Measurements from ENCODE around the gene RFX7. TPM values are rescaled to one million over a fixed set of nuclear protein-coding genes. Genes with fewer than 3 reads are reported as not detected.

RFX7 gene
- total RNA-seq, 1 experiment from 2014 or later = 34.4 TPM

- no peaks in the 10 kb centered on the region for H3K27me3 ChIP-seq (replicated peaks; ENCODE audit: insufficient read depth, low read depth, low read length, poor library complexity)
- intact Hi-C loops (cut with micrococcal nuclease; ENCODE audit: unreplicated experiment) = no loop called here
- ChIA-PET CTCF (no interaction called here), POLR2A (ENCODE audit: low non-redundant PET) (no interaction called here)
- no peaks in the 10 kb centered on the region for H3K9me3 ChIP-seq (ENCODE audit: low read depth, low read length, poor library complexity, severe bottlenecking)
- no peak for DNase-seq (ENCODE audit: low spot score)
- no peaks in the 10 kb centered on the region for H3K36me3 ChIP-seq (ENCODE audit: insufficient read depth, low read length, poor library complexity, severe bottlenecking)
- no peak overlapping the region for H3K27ac ChIP-seq (ENCODE audit: low read depth, low read length, poor library complexity, severe bottlenecking)
- BruUV-seq (replicated peaks) = no TSS peak
- TF ChIP-seq CTCF (conservative IDR thresholded peaks at IDR 0.05; ENCODE audit: low read depth, low read length) (no peak), EZH2 (IDR thresholded peaks at IDR 0.05; ENCODE audit: borderline replicate concordance, low read depth, low read length, poor library complexity, severe bottlenecking) (no peak)
- H3K4me1 ChIP-seq (ENCODE audit: insufficient read depth, low read length, poor library complexity, severe bottlenecking) = peaks cover 4% of the 10 kb centered on the region
- H3K4me3 ChIP-seq (ENCODE audit: low read depth, low read length, poor library complexity, severe bottlenecking) = no peak overlapping the region
Measured at GRCh38 chr15:56202701-56203100, 41.0 kb downstream of the RFX7 start.

DNA sequence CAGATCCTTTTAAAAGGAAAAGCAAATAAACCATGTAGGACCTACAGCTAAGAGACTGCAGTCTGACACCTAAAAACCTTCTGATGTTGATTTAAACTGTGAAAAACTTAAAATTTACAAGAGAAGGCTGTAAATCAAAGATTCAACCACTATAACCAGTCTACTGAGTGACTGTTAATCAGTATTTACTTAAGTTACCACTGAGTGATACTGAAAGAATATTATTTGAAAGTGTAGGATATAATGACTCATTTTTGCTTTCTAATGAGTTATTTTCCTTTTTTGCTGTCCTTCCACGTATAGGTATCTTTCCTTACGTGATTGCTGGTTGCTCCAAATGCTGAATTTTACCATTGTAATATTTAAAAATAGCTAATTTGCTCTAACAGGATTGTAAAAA, 44.6 kb downstream of the RFX7 start:
- Histone ChIP-seq H3K27me3 (replicated peaks; ENCODE audit: insufficient read depth, low read depth, low read length, poor library complexity) (no peaks in the 10 kb centered on the region), H3K27ac (ENCODE audit: low read depth, low read length, poor library complexity, severe bottlenecking) (no peak overlapping the region), H3K4me1 (ENCODE audit: insufficient read depth, low read length, poor library complexity, severe bottlenecking) (no peaks in the 10 kb centered on the region), H3K4me3 (ENCODE audit: low read depth, low read length, poor library complexity, severe bottlenecking) (no peak overlapping the region), H3K9me3 (ENCODE audit: low read depth, low read length, poor library complexity, severe bottlenecking) (no peaks in the 10 kb centered on the region), H3K36me3 (ENCODE audit: insufficient read depth, low read length, poor library complexity, severe bottlenecking) (no peaks in the 10 kb centered on the region)
- intact Hi-C loops (cut with micrococcal nuclease; ENCODE audit: unreplicated experiment) = no loop called here
- no peak for TF ChIP-seq EZH2 (IDR thresholded peaks at IDR 0.05; ENCODE audit: borderline replicate concordance, low read depth, low read length, poor library complexity, severe bottlenecking)
- no peak for TF ChIP-seq CTCF (conservative IDR thresholded peaks at IDR 0.05; ENCODE audit: low read depth, low read length)
- POLR2A ChIA-PET (ENCODE audit: low non-redundant PET) = no interaction called here
- no TSS peak for BruUV-seq (replicated peaks)
- no peak for DNase-seq (ENCODE audit: low spot score)
- CTCF ChIA-PET = no interaction called here

DNA sequence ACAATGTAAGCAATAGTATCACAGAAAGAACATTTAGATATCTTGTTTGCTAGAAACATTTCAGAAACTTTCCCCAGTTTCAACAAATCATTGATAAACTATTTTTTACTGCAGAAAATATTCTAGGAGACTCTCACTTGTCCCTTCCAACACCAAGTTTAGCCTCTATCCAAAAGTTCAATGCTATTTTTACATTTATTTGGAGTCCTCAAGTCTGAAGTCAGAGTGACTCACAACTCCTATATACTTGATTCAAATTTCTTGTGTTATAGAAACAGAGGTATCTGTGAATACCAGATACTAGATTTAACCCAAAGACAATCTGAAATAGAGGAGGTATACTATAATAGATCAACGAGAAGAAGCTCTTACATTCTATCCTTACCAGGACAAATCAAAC, 49.6 kb downstream of the RFX7 start:
- intact Hi-C loops (cut with micrococcal nuclease; ENCODE audit: unreplicated experiment) = no loop called here
- Histone ChIP-seq H3K27me3 (replicated peaks; ENCODE audit: insufficient read depth, low read depth, low read length, poor library complexity) (no peaks in the 10 kb centered on the region), H3K36me3 (ENCODE audit: insufficient read depth, low read length, poor library complexity, severe bottlenecking) (no peaks in the 10 kb centered on the region), H3K9me3 (ENCODE audit: low read depth, low read length, poor library complexity, severe bottlenecking) (no peaks in the 10 kb centered on the region), H3K4me3 (ENCODE audit: low read depth, low read length, poor library complexity, severe bottlenecking) (no peak overlapping the region), H3K4me1 (ENCODE audit: insufficient read depth, low read length, poor library complexity, severe bottlenecking) (no peaks in the 10 kb centered on the region), H3K27ac (ENCODE audit: low read depth, low read length, poor library complexity, severe bottlenecking) (no peak overlapping the region)
- CTCF ChIA-PET = no interaction called here
- no TSS peak for BruUV-seq (replicated peaks)
- TF ChIP-seq EZH2 (IDR thresholded peaks at IDR 0.05; ENCODE audit: borderline replicate concordance, low read depth, low read length, poor library complexity, severe bottlenecking) (no peak), CTCF (conservative IDR thresholded peaks at IDR 0.05; ENCODE audit: low read depth, low read length) (no peak)
- DNase-seq (ENCODE audit: low spot score) = no peak
- POLR2A ChIA-PET (ENCODE audit: low non-redundant PET) = no interaction called here
